ENCODE data around the gene EHMT2.

- TF ChIP-seq CTCF (IDR thresholded peaks at IDR 0.05; ENCODE audit: low read depth, low read length, missing input control) = no peak
- no peak for TF ChIP-seq FOXA1 (IDR thresholded peaks at IDR 0.05)
- no peak for TF ChIP-seq ATF3 (IDR thresholded peaks at IDR 0.05)
- TF ChIP-seq JUND (IDR thresholded peaks at IDR 0.05) = no peak
- TF ChIP-seq ZBTB33 (IDR thresholded peaks at IDR 0.05) = no peak
- no peak for TF ChIP-seq MAX (IDR thresholded peaks at IDR 0.05)
- TF ChIP-seq TAF1 (conservative IDR thresholded peaks at IDR 0.05) = no peak
- peak; percentile 24 for TF ChIP-seq SP1 (IDR thresholded peaks at IDR 0.05)
- no peak for TF ChIP-seq REST (IDR thresholded peaks at IDR 0.05)
These were observed 38.3 kb upstream of the EHMT2 start for GRCh38 chr6:31935823-31936222.

All from liver (tissue), 3 donors.